Breast epithelium (tissue), 4 donors: ENCODE data around the gene BCL6. TPM values are rescaled to one million over a fixed set of nuclear protein-coding genes. Genes with fewer than 3 reads are reported as not detected.
"Not testable (repeated sequence)": the region's sequence is repeated elsewhere in the genome, so short reads cannot be mapped to it uniquely, and the experiment has no call there.

Source experiments
- DNase-seq, 2 donors: peaks; one replicate each; pipeline ENCODE4 v3.0.0-alpha.2; 2019; ENCODE audit warnings: low spot score in 2 of 2
- H3K27ac ChIP-seq, 2 donors: fragments of 200-600 bp; sonication (generic) in 1 of 2; one replicate each; pipeline ENCODE4 v1.5.1; 2016 to 2019; ENCODE audit warnings: mild to moderate bottlenecking in 1 of 2
- H3K27me3 ChIP-seq, 2 donors: fragments of 200-600 bp; sonication (generic) in 1 of 2; one replicate each; pipeline versions ENCODE4 v1.5.1 to v1.6.0; 2017 to 2019; ENCODE audit warnings: control low read depth in 1 of 2, mild to moderate bottlenecking in 1 of 2
- H3K36me3 ChIP-seq: fragments of 200-600 bp; one replicate; pipeline ENCODE4 v1.5.1; 2019
- H3K4me1 ChIP-seq, 2 donors: fragments of 200-600 bp; sonication (generic); one replicate each; pipeline ENCODE4 v1.5.1; 2016 to 2019; ENCODE audit warnings: control low read depth in 1 of 2
- H3K4me3 ChIP-seq, 3 donors: fragments of 200-600 bp; sonication (generic); 1 replicate in 2 of 3; 2 replicates in 1 of 3; pipeline ENCODE4 v1.5.1; 2016 to 2019; ENCODE audit warnings: mild to moderate bottlenecking in 3 of 3, moderate library complexity in 2 of 3
- H3K9me3 ChIP-seq, 2 donors: fragments of 200-600 bp; sonication (generic) in 1 of 2; one replicate each; pipeline ENCODE4 v1.5.1; 2016 to 2019; ENCODE audit warnings: control low read depth in 1 of 2
- CTCF ChIP-seq, 3 donors: fragments of 450-650 bp; IDR thresholded peaks; one replicate each; pipeline ENCODE4 v1.5.1; 2016 to 2017; ENCODE audit warnings: antibody characterized with exemption in 3 of 3, mild to moderate bottlenecking in 3 of 3, moderate library complexity in 3 of 3
- POLR2A ChIP-seq: fragments of 450-650 bp; IDR thresholded peaks from one replicate; pipeline ENCODE4 v1.6.1; 2016; ENCODE audit warnings: antibody characterized with exemption, mild to moderate bottlenecking, moderate library complexity
- POLR2AphosphoS5 ChIP-seq, 3 donors: sonication (generic); formaldehyde crosslinking; IDR thresholded peaks; one replicate each; pipeline ENCODE4 v1.6.1; 2017; ENCODE audit warnings: antibody characterized with exemption in 3 of 3
- intact Hi-C: fragments of 100-400 bp; cut with DNase I; formaldehyde crosslinking; loops from one replicate; pipeline ENCODE4 v1.15.1; 2023; ENCODE audit warnings: low total_unique reads
- total RNA-seq, 3 donors: library from RNA; depleted of rRNA; stranded (reverse); fragments of >200 nt; gene quantifications; one replicate each; pipeline ENCODE4 v1.1.0, GENCODE V29; 2016

The BCL6 gene
- total RNA-seq, 3 donors from 2014 or later, result 281 to 346 (median 283) TPM

GRCh38 chr3:187685948-187686347 lies 59.3 kb downstream of the BCL6 start:
- intact Hi-C loops, result loop anchor here (10.0 kb wide), 1 partner anchor 371 kb away; no protein-coding TSS in a partner anchor
- H3K9me3 ChIP-seq, result peaks cover 9% of the 10 kb centered on the region in 2 donors

DNA sequence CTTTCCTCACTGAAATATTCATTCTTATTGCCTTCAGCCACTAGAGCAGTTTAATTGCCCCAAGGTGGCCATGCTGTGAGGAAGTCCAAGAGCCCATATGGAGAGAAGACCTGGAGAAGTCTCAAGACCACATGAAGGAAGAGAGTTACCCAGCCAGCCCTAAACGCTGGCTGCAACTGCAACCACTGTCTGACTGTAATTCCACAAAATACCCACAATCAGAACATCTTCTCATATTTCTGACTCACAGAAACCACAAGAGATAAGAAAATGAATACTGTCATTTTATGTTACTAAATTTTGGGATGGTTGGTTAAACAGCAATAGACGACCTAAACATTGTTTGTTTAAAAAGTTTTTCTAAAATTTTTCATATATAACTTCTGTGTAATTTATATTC lies 60.4 kb downstream of the BCL6 start:
- Histone ChIP-seq H3K9me3 (peaks cover 9% of the 10 kb centered on the region in 2 donors), H3K4me3 (no peak overlapping the region), H3K27ac (no peak overlapping the region), H3K4me1 (no peaks in the 10 kb centered on the region), H3K36me3 (no peaks in the 10 kb centered on the region), H3K27me3 (no peaks in the 10 kb centered on the region)
- intact Hi-C loops, result loop anchor here (10.0 kb wide), 1 partner anchor 370 kb away; no protein-coding TSS in a partner anchor
- no peak for TF ChIP-seq CTCF (IDR thresholded peaks at IDR 0.05)
- no peak for TF ChIP-seq POLR2AphosphoS5 (IDR thresholded peaks at IDR 0.05)
- TF ChIP-seq POLR2A, result no peak
- DNase-seq, result no peak

More at GRCh38 chr3:187685948-187686347, 59.3 kb downstream of the BCL6 start:
- Histone ChIP-seq H3K27ac (no peak overlapping the region), H3K36me3 (no peaks in the 10 kb centered on the region), H3K4me1 (no peaks in the 10 kb centered on the region), H3K27me3 (no peaks in the 10 kb centered on the region), H3K4me3 (no peak overlapping the region)
- TF ChIP-seq POLR2A (no peak), POLR2AphosphoS5 (IDR thresholded peaks at IDR 0.05) (no peak), CTCF (IDR thresholded peaks at IDR 0.05) (no peak)
- no peak for DNase-seq

GRCh38 chr3:187684444-187684843 lies 60.8 kb downstream of the BCL6 start:
- DNase-seq, result no peak
- H3K36me3 ChIP-seq, result no peaks in the 10 kb centered on the region
- intact Hi-C loops, result loop anchor here (10.0 kb wide), 1 partner anchor 370 kb away; no protein-coding TSS in a partner anchor
- no peaks in the 10 kb centered on the region for H3K4me1 ChIP-seq
- H3K27ac ChIP-seq, result no peak overlapping the region
- no peaks in the 10 kb centered on the region for H3K27me3 ChIP-seq
- H3K9me3 ChIP-seq, result peaks cover 9% of the 10 kb centered on the region in 2 donors
- no peak overlapping the region for H3K4me3 ChIP-seq
- TF ChIP-seq POLR2A (no peak), CTCF (IDR thresholded peaks at IDR 0.05) (no peak), POLR2AphosphoS5 (IDR thresholded peaks at IDR 0.05) (no peak)

GRCh38 chr3:187681756-187682155 lies 63.5 kb downstream of the BCL6 start:
- DNase-seq, H3K27ac ChIP-seq, H3K4me1 ChIP-seq, H3K9me3 ChIP-seq, H3K36me3 ChIP-seq, H3K4me3 ChIP-seq, H3K27me3 ChIP-seq: not testable (repeated sequence)
- intact Hi-C loops, result loop anchor here (10.0 kb wide), 1 partner anchor 367 kb away; no protein-coding TSS in a partner anchor

DNA sequence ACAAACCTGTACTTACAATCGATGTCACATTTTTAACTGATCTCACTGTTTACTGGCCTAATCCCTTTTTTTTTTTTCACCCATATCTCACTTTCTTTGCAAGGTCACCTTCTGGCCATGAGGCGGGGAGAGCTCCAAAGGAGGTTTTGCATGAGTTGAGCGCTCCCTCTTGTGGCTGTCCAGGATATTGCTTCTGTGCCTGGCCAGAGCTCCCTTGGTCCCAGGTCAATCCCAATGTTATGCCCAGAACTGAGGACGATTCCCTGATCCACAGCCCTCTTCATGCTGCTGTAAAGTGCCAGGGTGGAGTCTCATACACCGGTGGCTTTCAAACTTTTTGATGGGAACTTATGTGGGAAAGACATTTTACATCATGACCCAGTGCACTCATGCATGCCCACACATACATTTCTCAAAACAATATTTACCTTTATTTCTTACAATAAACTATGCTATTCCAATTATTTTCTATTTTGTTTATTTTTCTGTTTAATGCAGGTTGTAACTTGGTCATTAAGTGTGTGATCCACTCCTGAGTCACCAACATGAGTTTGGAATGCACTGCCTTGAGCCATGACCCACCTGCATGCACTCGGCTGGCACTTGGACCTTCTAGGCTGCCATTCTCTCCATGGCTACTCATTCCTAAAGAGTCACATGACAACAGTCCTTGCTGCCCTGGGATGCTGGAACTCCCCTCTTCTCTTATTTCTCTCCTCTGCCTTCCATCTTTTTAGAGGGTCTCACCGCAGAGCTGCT lies 65.5 kb downstream of the BCL6 start:
- no peaks in the 10 kb centered on the region for H3K9me3 ChIP-seq
- no peaks in the 10 kb centered on the region for H3K4me1 ChIP-seq
- no peaks in the 10 kb centered on the region for H3K27me3 ChIP-seq
- no peaks in the 10 kb centered on the region for H3K36me3 ChIP-seq
- intact Hi-C loops, result loop anchor here (2.0 to 10.0 kb wide), 3 partner anchors 71 to 455 kb away; no protein-coding TSS in a partner anchor
- H3K27ac ChIP-seq, result no peak overlapping the region
- TF ChIP-seq POLR2AphosphoS5 (IDR thresholded peaks at IDR 0.05) (no peak), CTCF (IDR thresholded peaks at IDR 0.05) (peak; percentile 88 to 92 (median 90)), POLR2A (no peak)
- peak; percentile 57 to 74 for DNase-seq
- no peak overlapping the region for H3K4me3 ChIP-seq
